OCI-LY7 (cell line): ENCODE results near the gene BRD2.

Experiments
- EZH2phosphoT487 ChIP-seq: fragments of 200-600 bp; sonication (generic); IDR thresholded peaks from 2 replicates; pipeline ENCODE4 v1.6.1; 2018; ENCODE audit warnings: low read depth, borderline replicate concordance, mild to moderate bottlenecking, mixed run types, antibody characterized with exemption, low read length, moderate library complexity, mixed read lengths
- TF ChIP-seq, protein P1 (sequence below): fragments of 200-600 bp; sonication (generic); conservative IDR thresholded peaks from 2 replicates; pipeline ENCODE4 v1.5.1; 2014; ENCODE audit warnings: mild to moderate bottlenecking, antibody characterized with exemption, low read length, moderate library complexity, mixed read lengths

DNA sequence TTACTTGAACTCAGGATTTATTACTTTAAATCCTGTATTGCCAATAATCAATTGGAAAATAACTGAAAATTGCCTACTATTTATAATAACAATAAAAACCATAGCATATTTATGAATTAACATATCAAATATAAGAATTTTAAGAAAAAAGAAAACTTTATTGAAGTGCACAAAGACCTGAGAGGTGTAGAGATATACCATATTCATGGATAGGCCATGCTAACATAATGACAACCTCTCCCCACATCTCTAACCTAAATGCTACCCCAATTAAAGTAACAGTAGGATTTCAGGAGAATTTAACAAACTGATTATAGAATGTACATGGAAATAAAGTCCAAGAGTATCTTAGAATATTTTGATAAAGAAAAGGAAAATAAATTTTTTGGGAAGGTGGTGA lies 22.4 kb upstream of the BRD2 start:
- TF ChIP-seq EZH2phosphoT487, result no peak
- TF ChIP-seq, protein P1, sequence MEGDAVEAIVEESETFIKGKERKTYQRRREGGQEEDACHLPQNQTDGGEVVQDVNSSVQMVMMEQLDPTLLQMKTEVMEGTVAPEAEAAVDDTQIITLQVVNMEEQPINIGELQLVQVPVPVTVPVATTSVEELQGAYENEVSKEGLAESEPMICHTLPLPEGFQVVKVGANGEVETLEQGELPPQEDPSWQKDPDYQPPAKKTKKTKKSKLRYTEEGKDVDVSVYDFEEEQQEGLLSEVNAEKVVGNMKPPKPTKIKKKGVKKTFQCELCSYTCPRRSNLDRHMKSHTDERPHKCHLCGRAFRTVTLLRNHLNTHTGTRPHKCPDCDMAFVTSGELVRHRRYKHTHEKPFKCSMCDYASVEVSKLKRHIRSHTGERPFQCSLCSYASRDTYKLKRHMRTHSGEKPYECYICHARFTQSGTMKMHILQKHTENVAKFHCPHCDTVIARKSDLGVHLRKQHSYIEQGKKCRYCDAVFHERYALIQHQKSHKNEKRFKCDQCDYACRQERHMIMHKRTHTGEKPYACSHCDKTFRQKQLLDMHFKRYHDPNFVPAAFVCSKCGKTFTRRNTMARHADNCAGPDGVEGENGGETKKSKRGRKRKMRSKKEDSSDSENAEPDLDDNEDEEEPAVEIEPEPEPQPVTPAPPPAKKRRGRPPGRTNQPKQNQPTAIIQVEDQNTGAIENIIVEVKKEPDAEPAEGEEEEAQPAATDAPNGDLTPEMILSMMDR, result no peak
